PC-3 (cell line): ENCODE measurements around the gene DPAGT1. TPM values are rescaled to one million over a fixed set of nuclear protein-coding genes. Genes with fewer than 3 reads are reported as not detected.
A peak's percentile ranks its signal among the peaks of the same experiment; 100 is the strongest.

ENCODE experiments used
- ATAC-seq: fragments of 200-7000 bp; cut with Tn5 transposase; 2 replicates; pipeline ENCODE4 v1.9.1; 2020; ENCODE audit warnings: mild to moderate bottlenecking, moderate library complexity
- BruUV-seq: library from RNA; stranded (reverse); fragments of 400-500 nt; replicated peaks from 2 replicates; lab custom pipeline; 2021; lab: Mats Ljungman, UMichigan
- CTCF ChIA-PET: fragments of 300-600 bp; sonication (Branson Sonifier 250); formaldehyde crosslinking; loops from one replicate; lab custom pipeline; 2022; ENCODE audit warnings: antibody characterized with exemption; lab: Charles Lee
- POLR2A ChIA-PET: fragments of 300-600 bp; sonication (Branson Sonifier 250); formaldehyde crosslinking; loops from one replicate; lab custom pipeline; 2022; ENCODE audit warnings: antibody characterized with exemption; ENCODE audit not compliant: unreplicated experiment; lab: Charles Lee
- DNase-seq: peaks from one replicate; pipeline ENCODE4 v3.0.0-alpha.2; 2015
- H2AFZ ChIP-seq: fragments of 300-600 bp; sonication (generic); 2 replicates; pipeline ENCODE4 v1.6.0; 2016; ENCODE audit warnings: antibody characterized with exemption, low read length
- H3F3A ChIP-seq: fragments of 300-600 bp; sonication (generic); one replicate; pipeline ENCODE4 v1.6.0; 2017; ENCODE audit warnings: antibody characterized with exemption, low read length, control low read depth, mild to moderate bottlenecking; ENCODE audit not compliant: unreplicated experiment
- H3K27ac ChIP-seq: fragments of 300-600 bp; sonication (generic); 2 replicates; pipeline ENCODE4 v1.5.1; 2016; ENCODE audit warnings: mild to moderate bottlenecking, low read length
- H3K27me3 ChIP-seq: fragments of 300-600 bp; sonication (generic); 2 replicates; pipeline ENCODE4 v1.6.1; 2016; ENCODE audit warnings: low read length, mixed read lengths
- H3K36me3 ChIP-seq: fragments of 300-600 bp; sonication (generic); 2 replicates; pipeline ENCODE4 v1.6.1; 2016; ENCODE audit warnings: low read depth, mixed run types, low read length, mixed read lengths
- H3K4me1 ChIP-seq: fragments of 300-600 bp; sonication (generic); 2 replicates; pipeline ENCODE4 v1.5.1; 2016; ENCODE audit warnings: low read length; ENCODE audit not compliant: insufficient read depth
- H3K4me2 ChIP-seq: fragments of 300-600 bp; sonication (generic); 2 replicates; pipeline ENCODE4 v1.6.0; 2016; ENCODE audit warnings: low read length
- H3K4me3 ChIP-seq: fragments of 300-600 bp; sonication (generic); 2 replicates; pipeline ENCODE4 v1.5.1; 2016; ENCODE audit warnings: mild to moderate bottlenecking, low read length, mixed read lengths
- H3K79me2 ChIP-seq: fragments of 300-600 bp; sonication (generic); 2 replicates; pipeline ENCODE4 v1.6.1; 2017; ENCODE audit warnings: low read length, mixed read lengths
- H3K9ac ChIP-seq: fragments of 300-600 bp; sonication (generic); 2 replicates; pipeline ENCODE4 v1.6.0; 2016; ENCODE audit warnings: mild to moderate bottlenecking, low read length
- H3K9me2 ChIP-seq: fragments of 300-600 bp; sonication (generic); replicated peaks from 2 replicates; pipeline ENCODE4 v1.6.1; 2016; ENCODE audit warnings: mixed run types, low read length, mixed read lengths
- H3K9me3 ChIP-seq: fragments of 300-600 bp; sonication (generic); 2 replicates; pipeline ENCODE4 v1.6.1; 2016; ENCODE audit warnings: low read length, mixed read lengths
- H4K20me1 ChIP-seq: fragments of 300-600 bp; sonication (generic); 2 replicates; pipeline ENCODE4 v1.6.1; 2016; ENCODE audit warnings: low read length, mixed read lengths
- CTCF ChIP-seq: fragments of 300-600 bp; sonication (generic); conservative IDR thresholded peaks from 2 replicates; pipeline ENCODE4 v1.5.1; 2017; ENCODE audit warnings: antibody characterized with exemption, low read depth, mild to moderate bottlenecking, low read length
- EZH2 ChIP-seq: fragments of 300-600 bp; sonication (generic); IDR thresholded peaks from one replicate; pipeline ENCODE4 v1.6.1; 2017; ENCODE audit warnings: antibody characterized with exemption, mild to moderate bottlenecking, low read length; ENCODE audit not compliant: unreplicated experiment
- EZH2phosphoT487 ChIP-seq: fragments of 300-600 bp; sonication (generic); IDR thresholded peaks from 2 replicates; pipeline ENCODE4 v1.6.1; 2018; ENCODE audit warnings: mild to moderate bottlenecking, antibody characterized with exemption, low read length, borderline replicate concordance
- intact Hi-C: fragments of 100-400 bp; cut with micrococcal nuclease; formaldehyde crosslinking; loops from 2 replicates; pipeline ENCODE4 v1.9.0; 2023
- total RNA-seq: library from RNA; depleted of rRNA; stranded (reverse); fragments of >200 nt; gene quantifications from 2 replicates; pipeline ENCODE4 v1.2.3, GENCODE V29; 2014

The DPAGT1 gene
- total RNA-seq, 1 experiment from 2014 or later: 68.0 TPM

- Histone ChIP-seq H3K27ac (no peak overlapping the region), H3K79me2 (peaks cover 34% of the 10 kb centered on the region), H3K4me1 (peaks cover 21% of the 10 kb centered on the region), H3K9me3 (no peaks in the 10 kb centered on the region), H3K4me2 (peak overlapping the region; percentile 98), H2AFZ (no peak overlapping the region), H4K20me1 (no peaks in the 10 kb centered on the region), H3K36me3 (peaks cover 23% of the 10 kb centered on the region; the same call in 1 of the 2 replicates), H3K9ac (no peak overlapping the region), H3K9me2 (no peaks in the 10 kb centered on the region), H3K27me3 (no peaks in the 10 kb centered on the region), H3F3A (no peaks in the 10 kb centered on the region), H3K4me3 (peak overlapping the region; percentile 97)
- ATAC-seq (no peak), DNase-seq (no peak)
- BruUV-seq: no TSS peak
- intact Hi-C loops: loop anchor here (1.0 kb wide), 1 partner anchor 12 kb away; the partner anchor contains the start of gene HINFP
- POLR2A ChIA-PET: no interaction called here
- TF ChIP-seq CTCF (no peak), EZH2phosphoT487 (no peak), EZH2 (no peak)
- CTCF ChIA-PET: no interaction called here
Measured at GRCh38 chr11:119108857-119109221, 7.2 kb upstream of the DPAGT1 start.

GRCh38 chr11:119108146-119108856, 6.6 kb upstream of the DPAGT1 start:
- TF ChIP-seq EZH2 (no peak), EZH2phosphoT487 (no peak), CTCF (no peak)
- H3F3A ChIP-seq: no peaks in the 10 kb centered on the region
- no peaks in the 10 kb centered on the region for H4K20me1 ChIP-seq
- peak overlapping the region; percentile 98 for H3K4me2 ChIP-seq
- intact Hi-C loops: loop anchor here (1.0 kb wide), 1 partner anchor 13 kb away; the partner anchor contains the start of gene HINFP
- H3K9me3 ChIP-seq: no peaks in the 10 kb centered on the region
- H3K4me3 ChIP-seq: peak overlapping the region; percentile 97
- peak overlapping the region; percentile 36 for H3K27ac ChIP-seq
- H3K36me3 ChIP-seq: peaks cover 21% of the 10 kb centered on the region; the same call in 1 of the 2 replicates
- H3K4me1 ChIP-seq: peaks cover 26% of the 10 kb centered on the region
- ATAC-seq: peak; percentile 53
- CTCF ChIA-PET: no interaction called here
- peak; percentile 92 for DNase-seq
- H3K9ac ChIP-seq: peak overlapping the region; percentile 83
- BruUV-seq: TSS peak; percentile 36
- peak overlapping the region; percentile 89 for H2AFZ ChIP-seq
- H3K9me2 ChIP-seq: no peaks in the 10 kb centered on the region
- peaks cover 37% of the 10 kb centered on the region for H3K79me2 ChIP-seq
- POLR2A ChIA-PET: no interaction called here
- H3K27me3 ChIP-seq: no peaks in the 10 kb centered on the region
